T-cell (primary cell): ENCODE data around the gene CDC42SE2. TPM values are rescaled to one million over a fixed set of nuclear protein-coding genes. Genes with fewer than 3 reads are reported as not detected.

Experiments
- ATAC-seq, 4 experiments: fragments of 200-7000 bp in 3 of 4; fragments of 150-1000 bp in 1 of 4; cut with Tn5 transposase; replicated peaks in 1 of 4; 1 replicate in 3 of 4; 2 replicates in 1 of 4; pipeline ENCODE4 v1.10.0; 2021; ENCODE audit warnings: moderate library complexity in 3 of 4, mild to moderate bottlenecking in 2 of 4, moderate number of reproducible peaks in 1 of 4
- CTCF ChIA-PET, 2 donors: fragments of 300-600 bp; sonication (Branson Sonifier 250); formaldehyde crosslinking; loops; one replicate each; lab custom pipeline; 2022; ENCODE audit warnings: antibody characterized with exemption in 2 of 2; lab: Charles Lee
- POLR2A ChIA-PET, 2 donors: fragments of 300-600 bp; sonication (Branson Sonifier 250); formaldehyde crosslinking; loops; one replicate each; lab custom pipeline; 2022; ENCODE audit warnings: antibody characterized with exemption in 2 of 2; lab: Charles Lee
- DNase-seq, 35 experiments: peaks; one replicate each; pipeline versions ENCODE4 v3.0.0 to v3.0.0-alpha.2; 2013 to 2023
- H3K27ac ChIP-seq: one replicate; pipeline ENCODE4 v1.5.1; 2013; ENCODE audit warnings: low read length
- H3K27me3 ChIP-seq, 2 experiments: replicated peaks in 1 of 2; 1 replicate in 1 of 2; 2 replicates in 1 of 2; pipeline versions ENCODE4 v1.6.1 to v1.7.0; 2013; ENCODE audit warnings: low read length in 1 of 2, mixed read lengths in 1 of 2; ENCODE audit not compliant: control insufficient read depth in 2 of 2, insufficient read depth in 2 of 2; ENCODE audit errors: extremely low read depth in 1 of 2
- H3K36me3 ChIP-seq, 2 donors: 1 replicate in 1 of 2; 2 replicates in 1 of 2; pipeline versions ENCODE4 v1.6.1 to v1.7.0; 2013; ENCODE audit warnings: low read length in 1 of 2; ENCODE audit not compliant: control insufficient read depth in 2 of 2, insufficient read depth in 1 of 2; ENCODE audit errors: extremely low read depth in 1 of 2
- H3K4me1 ChIP-seq, 2 experiments: 1 replicate in 1 of 2; 2 replicates in 1 of 2; pipeline versions ENCODE4 v1.6.1 to v1.7.0; 2013; ENCODE audit warnings: low read length in 2 of 2, mixed read lengths in 1 of 2; ENCODE audit not compliant: insufficient read depth in 2 of 2, control insufficient read depth in 1 of 2; ENCODE audit errors: extremely low read depth in 1 of 2
- H3K4me3 ChIP-seq, 2 donors: 1 replicate in 1 of 2; 2 replicates in 1 of 2; pipeline versions ENCODE4 v1.5.1 to v1.7.0; 2013; ENCODE audit warnings: mild to moderate bottlenecking in 2 of 2, low read length in 1 of 2, moderate library complexity in 1 of 2; ENCODE audit not compliant: control insufficient read depth in 1 of 2; ENCODE audit errors: extremely low read depth in 1 of 2
- H3K9me3 ChIP-seq: 2 replicates; pipeline ENCODE4 v1.7.0; 2013
- H3K27ac Mint-ChIP-seq, 2 donors: one replicate each; pipeline ENCODE4 v1.8.0; 2020 to 2021; ENCODE audit warnings: mild to moderate bottlenecking in 2 of 2, mixed read lengths in 2 of 2
- H3K27me3 Mint-ChIP-seq, 2 donors: one replicate each; pipeline ENCODE4 v1.8.0; 2021 to 2022; ENCODE audit warnings: mixed read lengths in 2 of 2
- H3K36me3 Mint-ChIP-seq: one replicate; pipeline ENCODE4 v1.8.0; 2021; ENCODE audit warnings: mixed read lengths
- H3K4me1 Mint-ChIP-seq, 3 donors: one replicate each; pipeline ENCODE4 v1.8.0; 2020 to 2022; ENCODE audit warnings: mixed read lengths in 3 of 3, mild to moderate bottlenecking in 1 of 3
- H3K4me3 Mint-ChIP-seq, 3 donors: one replicate each; pipeline ENCODE4 v1.8.0; 2020 to 2022; ENCODE audit warnings: mild to moderate bottlenecking in 3 of 3, mixed read lengths in 3 of 3, moderate library complexity in 3 of 3
- H3K9me3 Mint-ChIP-seq, 3 donors: one replicate each; pipeline ENCODE4 v1.8.0; 2020 to 2022; ENCODE audit warnings: mixed read lengths in 3 of 3
- WGBS: methylation state at CpG from one replicate; pipeline ENCODE4 v1.1.5; 2013; ENCODE audit warnings: missing lambda C conversion rate; ENCODE audit not compliant: insufficient coverage; 5-methylcytosine and 5-hydroxymethylcytosine counted together
- total RNA-seq, 35 experiments: library from RNA in 6 of 35; stranded (reverse) in 6 of 35; fragments of 120-200 nt in 1 of 35; gene quantifications; one replicate each; pipeline versions ENCODE4 v1.2.1 to v1.2.4 and lab custom pipeline; 2013 to 2026

CDC42SE2 gene
- total RNA-seq, 5 donors from 2014 or later (not counting 1 experiment from before 2014, with no cell fraction given): 229 to 259 (median 238) TPM

- H3K27me3 Mint-ChIP-seq: no peaks in the 10 kb centered on the region
- peaks cover 39% of the 10 kb centered on the region for H3K36me3 Mint-ChIP-seq
- no peak for DNase-seq
- H3K27ac ChIP-seq: no peak overlapping the region
- no peaks in the 10 kb centered on the region for H3K9me3 Mint-ChIP-seq
- H3K4me1 ChIP-seq: peaks cover 42 to 46% of the 10 kb centered on the region in 2 experiments
- CTCF ChIA-PET: interaction anchor here in 1 of 2 donors (1.0 kb wide), 1 partner anchor 57 kb away, joined by 3 read pairs; no protein-coding TSS in a partner anchor
- H3K27ac Mint-ChIP-seq: peak overlapping the region; percentile 84 to 87
- H3K27me3 ChIP-seq: no peaks in the 10 kb centered on the region
- peak overlapping the region; percentile 19 to 67 (median 42) for H3K4me3 Mint-ChIP-seq
- POLR2A ChIA-PET: no interaction called here
- peak in 2 of 4 experiments; percentile 21 to 47 for ATAC-seq
- H3K9me3 ChIP-seq: no peaks in the 10 kb centered on the region
- no peak overlapping the region for H3K4me3 ChIP-seq
- WGBS: 74% methylated on average over 3 of the region's 3 CpGs
- peaks cover 80 to 90% (median 84%) of the 10 kb centered on the region in 3 donors for H3K4me1 Mint-ChIP-seq
- H3K36me3 ChIP-seq: no peaks in the 10 kb centered on the region
These were observed 35.6 kb downstream of the CDC42SE2 start for GRCh38 chr5:131299465-131299864.

GRCh38 chr5:131302506-131302905, 38.7 kb downstream of the CDC42SE2 start:
- H3K4me1 Mint-ChIP-seq: peaks cover 76 to 83% (median 77%) of the 10 kb centered on the region in 3 donors
- no peaks in the 10 kb centered on the region for H3K9me3 Mint-ChIP-seq
- WGBS: 40% methylated on average over 1 of the region's 6 CpGs
- ChIA-PET CTCF (interaction anchor here in 1 of 2 donors (0.9 kb wide), 1 partner anchor 108 kb away, joined by 3 read pairs; no protein-coding TSS in a partner anchor), POLR2A (interaction anchor here (0.6 to 1.2 kb wide), 5 partner anchors 38 to 166 kb away, joined by 3 to 7 read pairs (median 5); no protein-coding TSS in a partner anchor)
- peaks cover 34% of the 10 kb centered on the region for H3K36me3 Mint-ChIP-seq
- peak overlapping the region; percentile 2 to 51 (median 14) for H3K4me3 Mint-ChIP-seq
- DNase-seq (no peak), ATAC-seq (no peak)
- peak overlapping the region; percentile 79 to 80 for H3K27ac Mint-ChIP-seq
- Histone ChIP-seq H3K36me3 (no peaks in the 10 kb centered on the region), H3K27ac (no peak overlapping the region), H3K27me3 (no peaks in the 10 kb centered on the region), H3K4me1 (peaks cover 34 to 46% of the 10 kb centered on the region in 2 experiments), H3K4me3 (no peak overlapping the region), H3K9me3 (no peaks in the 10 kb centered on the region)
- no peaks in the 10 kb centered on the region for H3K27me3 Mint-ChIP-seq

GRCh38 chr5:131303537-131303936, 39.7 kb downstream of the CDC42SE2 start:
- Mint-ChIP-seq H3K4me3 (peak overlapping the region in 2 of 3 donors; percentile 2 to 21), H3K4me1 (peaks cover 73 to 77% (median 75%) of the 10 kb centered on the region in 3 donors), H3K27me3 (no peaks in the 10 kb centered on the region), H3K27ac (peak overlapping the region in 1 of 2 donors; percentile 80), H3K9me3 (peaks cover 0 to 3% (median 0%) of the 10 kb centered on the region in 3 donors), H3K36me3 (peaks cover 35% of the 10 kb centered on the region)
- H3K4me3 ChIP-seq: no peak overlapping the region
- H3K27ac ChIP-seq: no peak overlapping the region
- WGBS: no CpG with 5 or more reads among the region's 1 CpG
- H3K36me3 ChIP-seq: no peaks in the 10 kb centered on the region
- ChIA-PET POLR2A (interaction anchor here (0.5 to 1.2 kb wide), 3 partner anchors 38 to 59 kb away, joined by 3 to 7 read pairs (median 3); no protein-coding TSS in a partner anchor), CTCF (interaction anchor here in 1 of 2 donors (0.5 to 0.6 kb wide), 2 partner anchors 73 to 435 kb away, joined by 3 to 4 read pairs; no protein-coding TSS in a partner anchor)
- H3K27me3 ChIP-seq: no peaks in the 10 kb centered on the region
- no peak for ATAC-seq
- peaks cover 29 to 38% of the 10 kb centered on the region in 2 experiments for H3K4me1 ChIP-seq
- no peaks in the 10 kb centered on the region for H3K9me3 ChIP-seq
- no peak for DNase-seq

- Histone ChIP-seq H3K9me3 (no peaks in the 10 kb centered on the region), H3K4me1 (peaks cover 23 to 30% of the 10 kb centered on the region in 2 experiments), H3K4me3 (no peak overlapping the region), H3K27me3 (no peaks in the 10 kb centered on the region), H3K36me3 (no peaks in the 10 kb centered on the region), H3K27ac (no peak overlapping the region)
- no peak for ATAC-seq
- Mint-ChIP-seq H3K4me1 (peaks cover 68 to 74% (median 70%) of the 10 kb centered on the region in 3 donors), H3K9me3 (peaks cover 0 to 3% (median 0%) of the 10 kb centered on the region in 3 donors), H3K27me3 (no peaks in the 10 kb centered on the region), H3K27ac (peak overlapping the region; percentile 66 to 78), H3K4me3 (peak overlapping the region; percentile 10 to 59 (median 28)), H3K36me3 (peaks cover 26% of the 10 kb centered on the region)
- WGBS: no CpG with 5 or more reads among the region's 2 CpGs
- ChIA-PET CTCF (interaction anchor here (0.5 to 0.7 kb wide), 3 partner anchors 10 to 72 kb away, joined by 3 to 5 read pairs (median 4); no protein-coding TSS in a partner anchor), POLR2A (interaction anchor here (0.6 to 1.1 kb wide), 2 partner anchors 8 to 38 kb away, joined by 3 read pairs; no protein-coding TSS in a partner anchor)
- DNase-seq: no peak
These were observed 40.6 kb downstream of the CDC42SE2 start for GRCh38 chr5:131304414-131304813.

GRCh38 chr5:131305138-131305689, 41.4 kb downstream of the CDC42SE2 start:
- H3K9me3 Mint-ChIP-seq: peaks cover 0 to 3% (median 0%) of the 10 kb centered on the region in 3 donors

GRCh38 chr5:131305906-131306305, 42.1 kb downstream of the CDC42SE2 start:
- POLR2A ChIA-PET: interaction anchor here (0.6 to 1.1 kb wide), 4 partner anchors 8 to 38 kb away, joined by 3 to 6 read pairs (median 3); no protein-coding TSS in a partner anchor
- Histone ChIP-seq H3K4me1 (peaks cover 14 to 22% of the 10 kb centered on the region in 2 experiments), H3K4me3 (no peak overlapping the region), H3K27ac (no peak overlapping the region), H3K27me3 (no peaks in the 10 kb centered on the region), H3K9me3 (no peaks in the 10 kb centered on the region), H3K36me3 (no peaks in the 10 kb centered on the region)
- Mint-ChIP-seq H3K4me1 (peaks cover 64 to 76% (median 69%) of the 10 kb centered on the region in 3 donors), H3K27me3 (no peaks in the 10 kb centered on the region), H3K4me3 (peak overlapping the region; percentile 17 to 56 (median 46)), H3K9me3 (peaks cover 0 to 3% (median 0%) of the 10 kb centered on the region in 3 donors), H3K27ac (peak overlapping the region; percentile 49 to 71), H3K36me3 (peaks cover 17% of the 10 kb centered on the region)
- ATAC-seq: peak in 1 of 4 experiments; percentile 20
- no peak for DNase-seq
- CTCF ChIA-PET: no interaction called here
- no CpG with 5 or more reads among the region's 2 CpGs for WGBS

More at GRCh38 chr5:131305138-131305689, 41.4 kb downstream of the CDC42SE2 start:
- ATAC-seq (peak in 1 of 4 experiments; percentile 43), DNase-seq (no peak)
- Mint-ChIP-seq H3K27me3 (no peaks in the 10 kb centered on the region), H3K4me1 (peaks cover 66 to 73% (median 67%) of the 10 kb centered on the region in 3 donors), H3K4me3 (peak overlapping the region; percentile 17 to 56 (median 46)), H3K27ac (peak overlapping the region; percentile 49 to 71), H3K36me3 (peaks cover 19% of the 10 kb centered on the region)
- no peaks in the 10 kb centered on the region for H3K9me3 ChIP-seq
- no peaks in the 10 kb centered on the region for H3K36me3 ChIP-seq
- POLR2A ChIA-PET: interaction anchor here (1.1 kb wide), 2 partner anchors 9 to 20 kb away, joined by 3 read pairs; no protein-coding TSS in a partner anchor
- H3K27me3 ChIP-seq: no peaks in the 10 kb centered on the region
- H3K4me1 ChIP-seq: peaks cover 16 to 22% of the 10 kb centered on the region in 2 experiments
- no peak overlapping the region for H3K4me3 ChIP-seq
- 67% methylated on average over 1 of the region's 2 CpGs for WGBS
- CTCF ChIA-PET: interaction anchor here (0.7 kb wide), 2 partner anchors 9 to 20 kb away, joined by 4 read pairs; no protein-coding TSS in a partner anchor
- no peak overlapping the region for H3K27ac ChIP-seq
